G401 (cell line): Measurements from ENCODE around the gene SCUBE2. TPM values are rescaled to one million over a fixed set of nuclear protein-coding genes. Genes with fewer than 3 reads are reported as not detected.

ENCODE experiments used
- DNase-seq: peaks from one replicate; pipeline ENCODE4 v3.0.0-alpha.2; 2015; ENCODE audit warnings: low spot score
- in situ Hi-C: cut with HindIII; loops from 2 replicates; pipeline ENCODE4 v1.10.0; 2016; ENCODE audit warnings: low sequenced_read_pairs, mixed read lengths
- total RNA-seq: library from RNA; depleted of rRNA; stranded (reverse); fragments of >200 nt; shearing (Covaris generic); gene quantifications from 2 replicates; pipeline ENCODE4 v1.2.3, GENCODE V29; 2014

The SCUBE2 gene
- total RNA-seq, 1 experiment from 2014 or later, result not detected

DNA sequence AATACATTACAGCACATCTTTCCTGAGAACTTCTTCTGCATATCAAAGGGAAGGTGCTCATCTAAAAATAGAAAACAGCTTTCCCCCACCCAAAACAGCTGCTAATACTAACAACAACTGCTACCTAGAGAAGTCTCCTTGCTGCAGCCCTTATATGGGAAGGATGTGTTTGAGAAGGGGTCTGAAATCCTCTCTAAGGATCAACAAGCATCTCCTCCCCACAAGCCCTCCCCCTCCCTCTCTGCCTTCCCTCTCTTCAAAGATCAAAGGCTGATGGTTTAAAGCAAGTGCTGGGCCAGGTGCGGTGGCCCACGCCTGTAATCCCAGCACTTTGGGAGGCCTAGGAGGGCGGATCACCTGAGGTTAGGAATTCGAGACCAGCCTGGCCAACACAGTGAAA, 33.5 kb downstream of the SCUBE2 start:
- no peak for DNase-seq
- in situ Hi-C loops, result no loop called here

DNA sequence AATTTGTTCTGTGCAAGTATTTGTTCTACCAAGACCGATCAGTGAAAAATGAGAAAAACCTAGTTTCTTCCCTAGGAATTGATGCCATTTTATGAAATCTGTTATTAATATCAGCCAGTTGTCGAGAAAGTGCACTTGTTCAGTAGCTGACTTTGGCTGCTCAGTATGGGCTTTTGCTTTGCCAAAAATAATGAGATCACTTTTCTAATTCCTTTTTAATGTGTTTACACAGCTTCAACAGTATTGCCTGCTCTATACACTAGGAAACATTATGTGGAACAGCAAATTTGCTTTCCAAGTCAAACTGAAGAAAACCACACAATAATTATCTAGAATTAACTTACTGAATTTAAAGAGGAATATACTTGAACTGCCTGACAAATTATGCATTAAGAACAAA, 34.4 kb downstream of the SCUBE2 start:
- in situ Hi-C loops, result no loop called here
- no peak for DNase-seq

DNA sequence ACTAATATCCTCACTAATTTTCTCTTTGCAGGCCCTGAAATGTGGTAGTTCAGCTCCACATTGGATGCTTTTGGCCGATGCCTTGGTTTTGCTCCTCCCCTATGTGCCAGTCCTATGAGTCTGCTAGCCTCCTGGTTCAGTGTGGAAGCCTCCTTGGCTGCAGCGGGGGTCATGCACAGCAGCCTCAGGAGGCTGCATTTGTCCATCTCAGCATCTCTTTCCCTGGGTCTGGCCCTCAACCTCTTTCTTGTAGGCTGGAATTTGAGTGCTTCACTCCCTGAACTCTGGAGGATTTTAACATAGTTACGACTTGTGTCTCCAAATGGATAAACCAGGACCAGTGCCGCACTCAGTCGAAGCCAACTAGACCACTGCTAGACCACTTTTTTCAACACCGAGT, 34.9 kb downstream of the SCUBE2 start:
- in situ Hi-C loops, result no loop called here
- DNase-seq, result no peak

DNA sequence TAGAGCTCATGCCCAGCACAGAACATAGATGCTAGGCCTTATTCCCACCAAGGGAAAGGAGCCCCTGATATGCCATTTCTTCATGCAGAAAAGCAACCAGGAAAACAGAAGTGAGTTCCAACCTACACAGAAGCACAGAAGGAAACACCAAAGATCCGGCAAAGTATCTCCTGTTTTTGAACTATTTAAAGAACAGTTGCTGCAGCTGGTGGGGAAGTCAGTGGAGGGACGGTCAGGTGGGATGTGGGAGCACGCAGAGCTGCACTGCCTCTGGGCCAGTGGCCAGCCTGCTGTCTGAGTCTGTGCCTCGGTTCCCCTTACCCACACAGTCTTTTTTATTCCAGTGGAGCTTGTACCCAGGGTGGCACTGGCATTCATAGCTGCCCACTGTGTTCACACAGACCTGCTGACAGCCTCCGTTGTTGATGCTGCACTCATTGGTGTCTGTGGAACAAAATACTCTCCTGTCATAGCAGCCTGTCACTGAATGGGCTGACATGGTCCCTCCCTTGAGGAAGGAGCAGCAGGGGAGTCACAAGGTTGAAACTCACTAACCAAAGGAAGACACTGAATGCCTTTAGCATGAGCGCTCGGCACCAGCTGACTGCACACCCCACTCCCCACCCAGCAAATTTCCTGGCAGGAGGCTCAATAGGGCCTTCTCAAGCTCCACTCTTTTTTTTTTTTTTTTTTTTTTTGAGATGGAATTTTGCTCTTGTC, 37.9 kb downstream of the SCUBE2 start:
- in situ Hi-C loops, result no loop called here
- no peak for DNase-seq

DNA sequence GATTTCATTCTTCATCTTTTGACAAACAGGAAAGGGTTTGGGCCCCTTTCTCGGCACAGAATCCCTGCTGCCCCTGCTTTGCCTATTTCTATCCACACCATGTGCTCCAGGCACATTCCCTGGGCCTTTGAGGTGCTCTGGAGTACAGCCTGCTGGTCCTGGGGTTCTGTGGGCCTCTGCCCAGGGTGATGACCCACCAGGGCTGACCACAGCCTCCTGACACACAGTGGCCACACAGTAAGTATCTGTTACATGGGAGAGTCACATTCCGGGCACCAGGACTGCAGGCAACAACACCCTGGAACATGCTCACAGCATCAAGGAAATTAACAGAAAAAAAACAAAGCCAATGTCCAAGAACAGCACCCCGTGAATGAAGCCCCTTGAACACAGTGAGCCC, 39.1 kb downstream of the SCUBE2 start:
- in situ Hi-C loops, result no loop called here
- DNase-seq, result no peak

DNA sequence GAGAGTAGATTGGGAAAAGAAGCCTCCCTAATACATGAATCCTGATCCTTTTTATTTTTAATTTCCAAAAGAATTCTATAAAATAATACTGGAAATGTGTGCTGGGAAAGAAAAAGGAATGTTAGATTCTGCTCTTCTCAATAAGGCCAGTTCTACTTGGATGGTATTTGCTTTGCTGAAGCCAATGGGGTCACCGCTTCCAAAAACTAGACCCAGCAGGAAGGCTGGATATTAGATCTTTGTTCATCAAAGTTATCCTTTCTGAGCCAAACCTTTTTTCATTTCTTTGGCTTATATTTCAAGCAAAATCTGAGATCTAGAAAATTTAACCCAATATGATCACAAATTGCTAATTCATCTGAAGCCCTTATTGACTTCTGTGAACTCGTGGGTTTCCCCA, 41.4 kb downstream of the SCUBE2 start:
- in situ Hi-C loops, result no loop called here
- no peak for DNase-seq

DNA sequence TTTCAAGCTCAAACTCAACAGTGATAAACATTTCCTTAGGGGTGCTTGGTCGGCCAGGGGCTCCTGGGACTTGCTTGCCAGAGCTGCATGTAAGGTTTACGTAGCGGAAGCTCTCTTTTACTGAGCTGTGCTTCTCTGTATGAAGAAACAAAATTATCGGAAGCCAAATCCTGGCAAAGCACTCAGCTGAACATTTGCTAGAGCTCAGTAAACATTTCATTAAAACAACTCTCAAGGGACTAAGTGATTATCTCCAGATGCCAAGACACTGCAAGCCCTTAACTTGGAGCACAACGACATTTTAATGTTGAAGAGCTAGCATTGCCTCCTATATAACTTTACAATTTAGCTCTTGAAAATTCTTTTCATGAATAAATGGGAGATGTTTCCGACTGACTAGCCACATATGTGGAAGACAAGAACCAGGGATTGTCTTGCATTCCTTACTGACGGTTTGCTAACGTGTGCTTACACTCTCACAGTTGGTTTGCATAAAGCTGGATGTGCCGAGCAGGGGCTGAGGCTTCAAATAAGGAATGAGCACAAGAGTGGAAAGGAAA, 43.4 kb downstream of the SCUBE2 start:
- in situ Hi-C loops, result no loop called here

DNA sequence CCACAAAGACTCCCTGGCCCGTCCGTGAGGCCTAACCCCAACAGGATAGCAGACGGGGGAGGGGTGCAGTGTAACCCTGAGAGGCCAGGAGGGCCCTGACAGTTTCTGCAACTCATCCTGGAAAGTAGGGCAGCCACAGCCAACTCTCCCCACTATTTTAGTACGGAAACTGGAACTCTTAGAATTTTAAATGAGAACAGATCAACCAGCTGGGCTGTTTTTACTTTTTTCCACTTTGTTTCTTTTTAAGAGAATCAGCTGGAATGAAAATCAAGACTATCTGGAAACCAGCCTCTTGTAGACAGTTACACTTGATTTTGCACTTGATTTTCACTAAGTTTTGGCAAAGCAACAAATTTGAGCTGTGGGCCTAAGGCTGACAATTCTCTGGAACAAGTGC, 44.9 kb downstream of the SCUBE2 start:
- no peak for DNase-seq
- in situ Hi-C loops, result no loop called here

More for the DNA sequence above, 43.4 kb downstream of the SCUBE2 start:
- DNase-seq, result peak; percentile 54

DNA sequence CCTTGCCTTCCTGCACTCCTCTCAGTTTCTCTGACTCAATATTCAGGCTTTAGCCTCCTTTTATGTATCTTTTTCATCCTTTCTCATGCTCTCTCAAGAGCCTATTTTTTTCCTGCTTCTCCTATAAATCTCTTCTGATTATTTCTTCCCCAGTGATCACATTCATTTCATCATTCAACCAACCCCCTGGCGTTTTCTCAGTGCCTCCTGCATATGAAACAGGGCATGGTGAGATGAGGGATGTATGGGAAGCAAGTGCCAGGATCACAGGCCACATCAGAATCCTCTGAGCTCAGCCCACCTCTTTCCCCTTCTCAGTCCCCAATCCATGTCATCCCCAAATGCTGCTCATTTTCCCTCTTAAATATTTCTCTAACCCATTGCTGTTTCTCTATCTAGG, 48.9 kb downstream of the SCUBE2 start:
- in situ Hi-C loops, result no loop called here
- no peak for DNase-seq

DNA sequence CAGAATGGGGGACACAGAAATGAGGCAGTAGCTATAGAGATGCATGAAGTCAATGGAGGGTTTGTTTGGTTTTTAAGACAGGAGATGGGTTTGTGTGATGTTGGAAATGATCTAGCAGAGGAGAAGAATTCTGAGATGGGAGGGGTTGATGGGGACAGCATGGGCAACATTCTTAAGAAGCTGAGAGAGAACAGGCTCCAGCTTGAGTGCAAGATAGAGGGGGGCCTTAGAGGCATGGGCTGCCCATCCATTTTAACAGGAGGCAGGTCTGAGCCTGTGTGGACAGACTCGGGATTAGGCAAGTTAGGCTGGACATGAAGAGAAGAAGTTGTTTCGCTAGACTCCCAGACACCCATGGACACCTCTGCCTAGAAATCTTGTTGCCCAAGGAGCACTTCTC, 49.7 kb downstream of the SCUBE2 start:
- in situ Hi-C loops, result no loop called here

DNA sequence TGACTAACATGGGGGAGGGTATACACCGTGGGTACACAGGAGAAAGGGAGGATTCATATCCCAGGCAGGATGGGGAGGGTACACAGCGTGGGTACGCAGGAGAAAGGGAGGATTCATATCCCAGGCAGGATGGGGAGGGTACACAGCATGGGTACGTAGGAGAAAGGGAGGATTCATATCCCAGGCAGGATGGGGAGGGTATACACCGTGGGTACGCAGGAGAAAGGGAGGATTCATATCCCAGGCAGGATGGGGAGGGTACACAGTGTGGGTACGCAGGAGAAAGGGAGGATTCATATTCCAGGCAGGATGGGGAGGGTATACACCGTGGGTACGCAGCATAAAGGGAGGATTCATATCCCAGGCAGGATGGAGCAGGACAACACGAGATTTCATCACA, 51.0 kb downstream of the SCUBE2 start:
- DNase-seq, result no peak
- in situ Hi-C loops, result no loop called here

More for the DNA sequence above, 49.7 kb downstream of the SCUBE2 start:
- DNase-seq, result no peak

DNA sequence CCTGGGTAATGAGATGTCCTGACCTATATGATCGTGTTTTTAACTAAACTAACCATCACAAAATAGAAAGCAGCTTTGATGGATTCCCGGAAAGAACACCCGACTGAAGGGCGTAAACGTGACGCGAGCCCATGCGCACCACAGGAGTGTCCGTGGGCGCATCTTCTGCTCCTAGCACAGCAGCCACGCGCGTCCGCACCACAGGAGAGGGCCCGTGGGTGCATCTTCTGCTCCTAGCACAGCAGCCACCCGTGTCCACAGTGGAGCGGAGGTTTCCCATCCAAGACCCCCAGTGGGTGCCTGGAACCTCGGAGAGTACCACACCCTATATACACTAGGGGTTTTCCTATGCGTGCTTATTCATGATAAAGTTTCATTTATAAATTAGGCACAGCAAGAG, 51.5 kb downstream of the SCUBE2 start:
- DNase-seq, result no peak
- in situ Hi-C loops, result no loop called here

DNA sequence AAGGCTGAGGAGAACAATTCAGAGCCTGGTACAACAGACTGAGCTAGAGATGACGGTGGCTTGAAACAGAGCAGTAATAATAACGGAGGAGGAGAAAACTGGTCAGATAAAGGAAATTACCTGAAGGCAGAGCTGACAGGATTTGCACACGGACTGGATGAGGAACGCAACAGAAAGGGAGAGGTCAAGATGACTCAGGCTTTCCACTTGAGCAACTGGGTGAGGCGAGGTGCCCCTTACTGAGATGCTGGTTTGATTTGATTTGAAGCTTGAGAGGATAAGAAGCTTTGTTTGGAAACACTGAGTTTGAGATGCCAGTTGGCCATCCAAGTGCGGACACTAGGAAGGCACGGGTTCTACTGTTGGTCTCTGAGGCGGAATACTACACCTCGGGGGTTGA, 52.2 kb downstream of the SCUBE2 start:
- in situ Hi-C loops, result no loop called here
- no peak for DNase-seq

DNA sequence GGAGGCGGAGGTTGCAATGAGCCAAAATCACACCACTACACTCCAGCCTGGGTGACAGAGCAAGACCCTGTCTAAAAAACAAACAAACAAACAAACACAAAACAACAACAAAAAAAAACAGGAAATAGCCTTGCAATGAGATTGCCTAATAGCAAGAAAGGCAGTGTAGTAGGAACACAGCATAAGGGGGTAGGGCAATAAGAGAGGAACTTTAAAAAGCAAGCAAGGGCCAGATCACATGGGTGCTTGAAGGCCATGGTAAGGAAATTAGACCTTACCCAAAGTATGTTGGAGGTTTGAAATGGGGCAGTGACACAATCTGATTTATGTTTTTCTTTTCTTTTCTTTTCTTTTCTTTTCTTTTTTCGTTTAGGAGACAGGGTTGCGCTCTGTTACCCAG, 52.9 kb downstream of the SCUBE2 start:
- DNase-seq, result no peak
- in situ Hi-C loops, result no loop called here

DNA sequence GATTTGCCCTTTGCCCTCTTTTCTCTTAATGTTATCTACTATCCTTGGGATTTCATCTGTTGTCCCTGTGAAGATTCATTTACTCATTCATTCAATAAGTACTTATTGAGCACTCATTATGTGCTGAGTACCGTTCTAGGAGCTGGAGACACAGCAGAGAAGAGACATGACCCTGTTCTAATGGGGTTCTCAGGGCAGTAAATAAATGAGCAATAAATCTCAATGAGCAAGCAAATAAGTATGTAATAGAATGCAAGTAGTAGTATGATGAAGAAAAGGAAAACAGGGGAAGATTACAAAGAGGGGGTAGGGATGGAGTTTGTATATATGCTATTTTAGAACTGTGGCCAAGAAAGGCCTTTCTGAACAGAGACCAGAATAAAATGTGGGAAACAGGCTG, 53.4 kb downstream of the SCUBE2 start:
- in situ Hi-C loops, result no loop called here
- DNase-seq, result no peak

DNA sequence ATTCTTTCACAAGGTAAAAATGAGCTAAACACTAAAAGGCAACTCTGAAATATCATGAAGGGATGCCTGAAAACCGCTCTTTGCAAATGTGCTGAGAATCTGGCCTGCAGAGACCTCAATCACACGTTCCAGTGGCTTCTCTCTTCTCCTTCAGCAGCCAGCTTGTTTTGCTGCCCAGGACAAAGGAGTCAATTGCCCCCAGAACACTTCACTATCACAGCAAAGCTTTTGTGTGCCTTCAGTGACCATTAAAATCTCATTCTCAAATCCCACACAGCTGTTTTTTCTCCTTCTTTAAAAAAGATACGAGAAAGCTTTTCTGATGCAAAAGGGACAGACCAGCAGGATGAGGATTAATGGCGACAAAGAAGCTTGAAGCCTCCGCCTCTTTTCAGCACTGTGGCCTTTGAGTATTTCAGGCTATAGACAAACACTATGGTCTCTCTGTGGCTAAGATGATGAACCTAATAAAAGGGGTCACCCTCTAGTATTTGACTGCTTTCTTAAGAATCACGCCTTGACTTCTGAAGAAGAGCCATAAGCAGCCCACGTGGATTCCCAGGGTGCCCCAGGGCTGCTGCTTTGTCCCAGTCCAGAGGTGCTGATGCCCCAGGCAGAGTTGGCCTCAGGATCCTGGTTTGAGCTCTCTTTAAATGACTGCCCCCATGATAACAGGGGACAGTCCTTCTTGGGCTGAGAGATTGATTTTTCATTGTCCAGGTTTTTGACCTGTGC, 54.2 kb downstream of the SCUBE2 start:
- DNase-seq, result no peak
- in situ Hi-C loops, result no loop called here

DNA sequence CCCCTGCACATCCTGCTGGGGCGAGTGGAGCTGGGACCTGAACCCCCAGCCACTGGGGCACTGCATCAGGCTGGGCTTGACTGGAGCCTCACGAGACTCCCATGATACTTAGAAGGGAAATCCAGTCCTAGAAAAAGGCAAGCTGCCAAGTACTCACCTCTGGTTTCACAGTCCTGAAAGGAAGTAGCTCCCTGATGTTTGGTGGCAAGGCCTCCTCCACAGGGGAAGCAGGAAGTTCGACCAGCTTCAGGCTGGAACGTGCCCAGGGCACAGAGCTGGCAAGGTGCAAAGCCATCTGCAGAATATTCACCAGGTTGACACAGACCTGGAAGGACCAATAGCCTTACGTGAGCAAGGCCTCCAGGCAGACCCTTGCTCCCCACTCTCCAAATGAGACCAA, 60.8 kb downstream of the SCUBE2 start:
- peak; percentile 62 for DNase-seq
- in situ Hi-C loops, result no loop called here

DNA sequence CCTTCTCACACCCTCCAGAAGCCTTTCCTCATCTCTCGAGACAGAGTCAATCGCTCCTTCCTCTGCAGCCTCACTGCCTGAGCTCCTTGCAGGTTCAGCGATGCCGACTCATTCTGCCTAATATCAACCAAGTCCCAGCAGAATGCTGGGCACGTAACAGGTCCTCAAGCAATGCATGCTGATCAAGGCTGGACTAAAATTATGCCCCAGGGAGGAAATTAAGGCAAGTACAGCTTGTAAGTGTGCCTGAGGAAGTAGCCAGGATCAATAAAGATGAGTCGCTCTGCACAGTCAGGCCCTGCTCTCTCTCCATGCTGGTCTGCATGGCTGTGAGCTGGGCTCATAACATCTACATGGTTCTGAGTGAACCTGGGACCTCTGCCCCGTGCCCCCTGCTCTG, 62.0 kb downstream of the SCUBE2 start:
- DNase-seq, result peak; percentile 15
- in situ Hi-C loops, result no loop called here

DNA sequence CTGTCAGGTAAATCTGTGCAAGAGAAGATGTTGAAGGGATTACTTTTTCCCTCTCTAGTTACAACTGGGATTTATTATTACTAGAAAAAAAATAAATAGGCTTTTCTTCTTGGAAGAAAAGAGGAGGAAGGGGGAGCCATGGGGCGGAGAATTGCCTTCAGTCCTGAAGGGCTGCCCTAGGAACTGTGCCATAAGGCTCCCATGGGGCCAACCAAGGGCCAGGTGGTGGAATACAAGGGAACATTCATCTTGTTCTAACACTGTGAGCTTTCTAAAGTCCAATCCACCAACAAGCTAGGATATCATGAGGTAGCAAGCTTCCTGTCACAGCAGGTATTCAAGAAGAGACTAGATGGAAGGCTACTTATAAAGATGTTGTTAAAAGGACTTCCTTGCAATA, 62.8 kb downstream of the SCUBE2 start:
- peak; percentile 64 for DNase-seq
- in situ Hi-C loops, result no loop called here

DNA sequence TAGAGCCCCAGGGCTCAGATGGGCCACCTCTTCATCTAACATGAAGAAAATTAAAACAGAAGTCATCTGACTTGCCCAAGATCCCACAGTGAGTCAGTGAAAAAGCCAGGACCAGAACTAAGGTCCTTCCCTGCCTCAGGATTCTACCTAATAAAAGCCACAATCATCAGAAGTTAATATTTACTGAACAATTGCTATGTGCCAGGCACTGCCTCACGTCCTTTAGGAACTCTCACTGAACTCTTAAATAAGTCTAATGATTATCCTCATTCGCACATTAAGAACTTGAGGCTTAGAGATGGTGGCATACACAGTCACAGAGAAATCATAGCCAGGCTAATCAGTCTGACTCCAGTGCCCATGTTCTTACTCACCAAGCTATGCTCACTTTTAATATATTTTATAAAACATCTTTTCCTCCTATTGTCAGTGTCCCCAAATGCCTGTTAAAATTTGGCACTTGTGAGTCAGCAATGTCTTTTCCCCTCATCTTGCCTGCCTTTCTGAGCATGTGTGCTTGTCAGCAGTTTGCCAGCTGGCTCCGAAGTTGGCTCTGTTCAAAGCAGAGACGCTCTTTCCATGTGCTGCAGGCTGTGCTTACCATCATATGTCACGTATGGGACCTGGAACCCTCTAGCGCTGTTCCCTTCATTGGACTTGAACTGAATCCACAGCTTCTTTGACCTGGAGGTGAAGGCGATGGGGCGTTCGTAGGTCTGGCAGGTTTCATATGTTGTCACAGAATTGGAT, 66.1 kb downstream of the SCUBE2 start:
- in situ Hi-C loops, result no loop called here
- DNase-seq, result peak; percentile 90
